Measurements from ENCODE around the gene ABCB4.

- TF ChIP-seq GABPA (IDR thresholded peaks at IDR 0.05; ENCODE audit: borderline replicate concordance, insufficient read depth, low read length), result no peak
- no peak for TF ChIP-seq EZH2 (IDR thresholded peaks at IDR 0.05; ENCODE audit: low read depth, low read length, severe bottlenecking)
These were observed 24.0 kb upstream of the ABCB4 start for GRCh38 chr7:87499494-87499893.
